Measurements from ENCODE around the gene TMEM87A.

The TMEM87A gene

DNA sequence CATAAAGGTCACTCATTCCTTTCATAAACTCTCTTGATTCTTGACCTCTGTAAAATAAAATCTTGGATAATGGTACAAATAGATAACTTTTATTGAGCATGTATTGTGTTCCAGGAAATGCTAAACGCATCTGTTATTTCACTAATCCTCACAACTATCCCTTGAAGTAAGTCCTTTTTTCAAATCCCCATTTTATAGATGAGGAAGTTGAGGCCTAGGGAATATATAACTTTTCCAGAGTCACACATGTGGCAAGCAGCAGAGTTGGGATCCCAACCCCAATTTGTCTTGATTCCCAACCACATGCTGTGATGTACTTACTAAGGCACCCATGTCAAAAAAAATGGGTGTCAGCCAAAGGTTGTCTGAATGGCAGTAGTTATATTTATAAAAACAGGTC lies 71.4 kb downstream of the TMEM87A start:
- H3K4me3 ChIP-seq (ENCODE audit: low read depth, low read length): no peak overlapping the region
- DNase-seq (ENCODE audit: low read depth, low spot score): no peak
- in situ Hi-C loops (cut with HindIII; ENCODE audit: low sequenced_read_pairs): no loop called here
- TF ChIP-seq, protein P1, sequence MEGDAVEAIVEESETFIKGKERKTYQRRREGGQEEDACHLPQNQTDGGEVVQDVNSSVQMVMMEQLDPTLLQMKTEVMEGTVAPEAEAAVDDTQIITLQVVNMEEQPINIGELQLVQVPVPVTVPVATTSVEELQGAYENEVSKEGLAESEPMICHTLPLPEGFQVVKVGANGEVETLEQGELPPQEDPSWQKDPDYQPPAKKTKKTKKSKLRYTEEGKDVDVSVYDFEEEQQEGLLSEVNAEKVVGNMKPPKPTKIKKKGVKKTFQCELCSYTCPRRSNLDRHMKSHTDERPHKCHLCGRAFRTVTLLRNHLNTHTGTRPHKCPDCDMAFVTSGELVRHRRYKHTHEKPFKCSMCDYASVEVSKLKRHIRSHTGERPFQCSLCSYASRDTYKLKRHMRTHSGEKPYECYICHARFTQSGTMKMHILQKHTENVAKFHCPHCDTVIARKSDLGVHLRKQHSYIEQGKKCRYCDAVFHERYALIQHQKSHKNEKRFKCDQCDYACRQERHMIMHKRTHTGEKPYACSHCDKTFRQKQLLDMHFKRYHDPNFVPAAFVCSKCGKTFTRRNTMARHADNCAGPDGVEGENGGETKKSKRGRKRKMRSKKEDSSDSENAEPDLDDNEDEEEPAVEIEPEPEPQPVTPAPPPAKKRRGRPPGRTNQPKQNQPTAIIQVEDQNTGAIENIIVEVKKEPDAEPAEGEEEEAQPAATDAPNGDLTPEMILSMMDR (IDR thresholded peaks at IDR 0.05; ENCODE audit: low read depth, low read length): no peak

DNA sequence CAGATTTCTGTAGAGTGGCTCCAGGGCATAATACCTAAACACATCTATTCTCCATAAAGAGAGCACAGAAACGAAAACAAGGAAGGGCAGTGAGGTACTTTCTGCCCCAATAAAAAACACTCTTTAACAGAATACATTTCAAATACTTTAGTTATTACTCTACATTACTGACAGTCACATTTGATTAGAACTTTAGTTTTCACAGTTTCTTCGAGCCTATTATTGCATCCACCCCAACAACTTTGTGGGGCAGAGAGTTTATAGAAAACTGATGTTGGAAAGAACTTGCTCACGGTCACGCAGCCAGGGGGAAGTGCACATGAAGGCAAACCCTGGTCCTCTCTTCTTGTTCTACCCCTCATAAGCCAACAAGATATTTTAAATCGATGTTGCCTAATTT lies 74.1 kb downstream of the TMEM87A start:
- in situ Hi-C loops (cut with HindIII; ENCODE audit: low sequenced_read_pairs): no loop called here
- H3K4me3 ChIP-seq (ENCODE audit: low read depth, low read length): no peak overlapping the region

DNA sequence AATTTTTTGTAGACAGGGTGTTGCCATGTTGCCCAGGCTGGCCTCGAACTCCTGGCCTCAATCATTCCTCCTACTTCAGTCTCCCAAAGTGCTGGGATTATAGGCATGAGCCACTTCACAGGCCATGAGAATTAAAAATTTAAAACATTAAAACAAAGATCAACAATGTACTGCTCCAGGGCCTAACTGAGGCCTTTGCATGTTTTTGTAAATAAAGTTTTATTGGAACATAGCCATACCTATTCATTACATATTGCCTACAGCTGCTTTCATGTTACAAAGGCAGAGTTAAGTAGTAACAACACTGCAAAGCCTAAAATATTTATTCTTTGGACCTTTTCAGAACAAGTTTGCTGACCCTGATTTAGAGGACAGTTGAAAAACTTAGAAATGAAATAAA lies 74.7 kb downstream of the TMEM87A start:
- no peak overlapping the region for H3K4me3 ChIP-seq (ENCODE audit: low read depth, low read length)
- TF ChIP-seq, protein P1 (IDR thresholded peaks at IDR 0.05; ENCODE audit: low read depth, low read length): no peak
- in situ Hi-C loops (cut with HindIII; ENCODE audit: low sequenced_read_pairs): no loop called here
- DNase-seq (ENCODE audit: low read depth, low spot score): no peak

More for the DNA sequence above, 74.1 kb downstream of the TMEM87A start:
- TF ChIP-seq, protein P1 (IDR thresholded peaks at IDR 0.05; ENCODE audit: low read depth, low read length): no peak
- no peak for DNase-seq (ENCODE audit: low read depth, low spot score)

DNA sequence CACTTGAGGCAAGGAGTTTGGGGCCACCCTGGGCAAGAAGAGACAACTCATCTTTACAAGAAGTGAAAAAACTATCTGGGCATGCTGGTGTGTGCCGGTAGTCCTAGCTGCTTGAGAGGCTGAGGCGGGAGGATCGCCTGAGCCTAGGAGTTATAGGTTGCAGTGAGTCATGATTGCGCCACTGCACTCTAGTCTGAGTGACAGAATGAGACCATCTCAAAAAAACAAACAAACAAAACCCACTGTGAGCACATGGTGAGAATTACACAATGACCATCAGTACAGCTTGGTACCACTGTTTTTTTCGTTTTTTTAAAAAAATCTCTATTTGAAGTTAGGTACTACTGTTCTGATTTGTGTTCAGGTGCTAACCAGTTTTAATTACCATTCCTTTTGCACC lies 78.7 kb downstream of the TMEM87A start:
- H3K4me3 ChIP-seq (ENCODE audit: low read depth, low read length): no peak overlapping the region
- DNase-seq (ENCODE audit: low read depth, low spot score): peak; percentile 23
- in situ Hi-C loops (cut with HindIII; ENCODE audit: low sequenced_read_pairs): no loop called here
- TF ChIP-seq, protein P1 (IDR thresholded peaks at IDR 0.05; ENCODE audit: low read depth, low read length): no peak

DNA sequence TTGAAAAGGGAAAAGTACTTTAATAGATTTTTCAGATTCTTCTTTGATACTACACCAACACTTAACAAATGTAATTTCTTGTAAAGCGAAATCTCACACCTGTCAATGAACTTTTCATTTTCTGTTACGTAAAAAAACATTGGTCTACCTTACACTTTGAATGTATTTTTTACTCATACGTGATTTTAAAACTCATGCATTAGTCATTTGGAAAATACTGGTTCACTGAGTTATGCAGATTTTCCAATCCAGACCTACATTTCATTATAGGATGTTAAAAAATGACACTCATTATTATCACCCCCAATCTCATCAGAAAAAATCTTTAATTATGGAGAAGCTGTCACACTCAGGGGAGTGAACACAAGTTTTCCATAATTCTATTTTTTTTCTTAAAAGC lies 79.8 kb downstream of the TMEM87A start:
- in situ Hi-C loops (cut with HindIII; ENCODE audit: low sequenced_read_pairs): no loop called here
- TF ChIP-seq, protein P1 (IDR thresholded peaks at IDR 0.05; ENCODE audit: low read depth, low read length): no peak
- no peak overlapping the region for H3K4me3 ChIP-seq (ENCODE audit: low read depth, low read length)
- DNase-seq (ENCODE audit: low read depth, low spot score): no peak

DNA sequence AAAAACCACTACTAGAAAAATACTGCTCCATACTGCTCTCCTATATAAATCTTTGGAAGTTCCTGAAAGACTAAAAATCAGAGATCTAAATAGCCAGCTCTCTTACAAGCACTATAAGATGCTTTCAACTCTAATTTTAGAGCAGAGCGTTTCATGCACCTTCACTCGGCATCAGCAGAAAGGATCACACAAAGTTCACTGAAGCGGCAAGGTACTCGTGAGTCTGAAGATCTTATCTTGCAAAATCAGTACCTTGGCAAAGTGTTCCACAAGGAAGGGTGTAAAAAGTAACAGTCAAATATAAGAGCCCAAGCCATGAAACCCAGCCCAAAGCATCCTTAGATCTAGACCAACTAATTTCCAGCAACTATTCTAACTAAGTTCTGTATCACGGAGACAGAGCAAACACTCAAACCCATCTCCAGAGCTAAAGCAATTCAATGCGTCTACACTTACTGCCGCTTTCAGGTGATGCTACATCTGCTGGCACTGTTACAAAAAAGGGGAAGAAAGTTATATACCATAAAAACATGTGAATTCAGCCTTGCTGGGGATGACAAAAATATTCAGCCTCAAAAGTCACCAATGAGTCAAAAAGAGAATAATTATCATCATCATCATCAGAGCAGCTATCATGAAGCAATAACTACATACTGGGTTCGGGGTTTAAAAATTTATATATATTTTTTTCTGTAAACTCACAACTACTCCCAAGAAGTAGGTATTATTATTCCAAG lies 81.5 kb downstream of the TMEM87A start:
- in situ Hi-C loops (cut with HindIII; ENCODE audit: low sequenced_read_pairs): no loop called here
- TF ChIP-seq, protein P1 (IDR thresholded peaks at IDR 0.05; ENCODE audit: low read depth, low read length): no peak
- H3K4me3 ChIP-seq (ENCODE audit: low read depth, low read length): no peak overlapping the region
- no peak for DNase-seq (ENCODE audit: low read depth, low spot score)
